Activated CD4-positive, alpha-beta T cell treated with anti-CD3 and anti-CD28 coated beads for 36 hours (primary cell): ENCODE data around the gene CFHR2. TPM values are rescaled to one million over a fixed set of nuclear protein-coding genes. Genes with fewer than 3 reads are reported as not detected.
"Not testable (repeated sequence)": the region's sequence is repeated elsewhere in the genome, so short reads cannot be mapped to it uniquely, and the experiment has no call there.

Experiments used
- ATAC-seq: fragments of 200-7000 bp; cut with Tn5 transposase; one replicate; pipeline ENCODE4 v1.10.0; 2021; ENCODE audit warnings: mild to moderate bottlenecking, moderate library complexity
- CTCF ChIA-PET: fragments of 350-600 bp; sonication (Branson Sonifier 250); formaldehyde crosslinking; loops from one replicate; lab custom pipeline; 2021; ENCODE audit warnings: antibody characterized with exemption; lab: Charles Lee
- POLR2A ChIA-PET: fragments of 350-600 bp; sonication (Branson Sonifier 250); formaldehyde crosslinking; loops from one replicate; lab custom pipeline; 2021; ENCODE audit warnings: antibody characterized with exemption, inconsistent platforms; lab: Charles Lee
- DNase-seq: peaks from one replicate; pipeline ENCODE4 v3.0.0-alpha.2; 2020
- H3K27ac Mint-ChIP-seq: one replicate; pipeline ENCODE4 v1.8.0; 2021; ENCODE audit warnings: mixed read lengths
- H3K27me3 Mint-ChIP-seq: one replicate; pipeline ENCODE4 v1.8.0; 2021; ENCODE audit warnings: mixed read lengths
- H3K36me3 Mint-ChIP-seq: one replicate; pipeline ENCODE4 v1.8.0; 2021; ENCODE audit warnings: low read depth, mixed read lengths
- H3K4me1 Mint-ChIP-seq: one replicate; pipeline ENCODE4 v1.8.0; 2021; ENCODE audit warnings: mixed read lengths
- H3K4me3 Mint-ChIP-seq: one replicate; pipeline ENCODE4 v1.8.0; 2021; ENCODE audit warnings: mild to moderate bottlenecking, moderate library complexity, mixed read lengths
- H3K9me3 Mint-ChIP-seq: one replicate; pipeline ENCODE4 v1.8.0; 2021; ENCODE audit warnings: low read depth, mixed read lengths
- intact Hi-C, 2 experiments: fragments of 100-400 bp; cut with DNase I in 1 of 2; cut with micrococcal nuclease in 1 of 2; formaldehyde crosslinking; loops; one replicate each; pipeline versions ENCODE4 v1.14.2 to v1.15.1; 2022 to 2024; cut with DNase I, micrococcal nuclease
- total RNA-seq, 2 experiments: library from RNA; stranded (reverse); gene quantifications; one replicate each; pipeline ENCODE4 v1.2.3, GENCODE V29; 2021

CFHR2 gene
- total RNA-seq, 2 experiments from 2014 or later: not detected

GRCh38 chr1:196955926-196956325 is 12.4 kb downstream of the CFHR2 start:
- ChIA-PET CTCF (no interaction called here), POLR2A (no interaction called here)
- Mint-ChIP-seq H3K4me1 (no peaks in the 10 kb centered on the region), H3K27me3 (no peaks in the 10 kb centered on the region), H3K9me3 (peaks cover 2% of the 10 kb centered on the region), H3K36me3 (no peaks in the 10 kb centered on the region), H3K27ac (no peak overlapping the region), H3K4me3 (no peak overlapping the region)
- no peak for DNase-seq
- no peak for ATAC-seq
- intact Hi-C loops: no loop called here

GRCh38 chr1:196960854-196961253 is 17.3 kb downstream of the CFHR2 start:
- H3K4me3 Mint-ChIP-seq: no peak overlapping the region
- no peaks in the 10 kb centered on the region for H3K4me1 Mint-ChIP-seq
- H3K27me3 Mint-ChIP-seq: no peaks in the 10 kb centered on the region
- ATAC-seq: no peak
- H3K36me3 Mint-ChIP-seq: no peaks in the 10 kb centered on the region
- no peak overlapping the region for H3K27ac Mint-ChIP-seq
- DNase-seq: no peak
- POLR2A ChIA-PET: no interaction called here
- CTCF ChIA-PET: no interaction called here
- intact Hi-C loops: no loop called here
- H3K9me3 Mint-ChIP-seq: peaks cover 4% of the 10 kb centered on the region

- DNase-seq (no peak), ATAC-seq (no peak)
- intact Hi-C loops: no loop called here
- CTCF ChIA-PET: no interaction called here
- no peaks in the 10 kb centered on the region for H3K4me1 Mint-ChIP-seq
- H3K4me3 Mint-ChIP-seq: no peak overlapping the region
- no peaks in the 10 kb centered on the region for H3K36me3 Mint-ChIP-seq
- POLR2A ChIA-PET: no interaction called here
- H3K27ac Mint-ChIP-seq: no peak overlapping the region
- H3K9me3 Mint-ChIP-seq: no peaks in the 10 kb centered on the region
- H3K27me3 Mint-ChIP-seq: peaks cover 3% of the 10 kb centered on the region
These were observed 26.6 kb downstream of the CFHR2 start for GRCh38 chr1:196970182-196970581.

GRCh38 chr1:196976278-196976677 is 32.7 kb downstream of the CFHR2 start:
- no peaks in the 10 kb centered on the region for H3K36me3 Mint-ChIP-seq
- no peak overlapping the region for H3K27ac Mint-ChIP-seq
- intact Hi-C loops: no loop called here
- POLR2A ChIA-PET: no interaction called here
- H3K9me3 Mint-ChIP-seq: no peaks in the 10 kb centered on the region
- H3K27me3 Mint-ChIP-seq: no peaks in the 10 kb centered on the region
- no peaks in the 10 kb centered on the region for H3K4me1 Mint-ChIP-seq
- no peak overlapping the region for H3K4me3 Mint-ChIP-seq
- CTCF ChIA-PET: no interaction called here
- DNase-seq (no peak), ATAC-seq (no peak)

- intact Hi-C loops: no loop called here
- Mint-ChIP-seq H3K4me3 (no peak within 1 kb of the TSS), H3K4me1 (no peaks in the 10 kb centered on the region), H3K27me3 (no peaks in the 10 kb centered on the region), H3K9me3 (no peaks in the 10 kb centered on the region), H3K36me3 (no peaks in the 10 kb centered on the region), H3K27ac (no peak within 1 kb of the TSS)
- DNase-seq: no peak
- CTCF ChIA-PET: no interaction called here
- no peak for ATAC-seq
- POLR2A ChIA-PET: no interaction called here
These were observed 33.7 kb downstream of the CFHR2 start, which contains the start of gene CFHR5 for GRCh38 chr1:196977278-196977677. TSS of gene CFHR5 (plus strand) at chr1:196977556. CDS start at chr1:196977665, 109 bp downstream.

- POLR2A ChIA-PET: no interaction called here
These were observed 37.3 kb downstream of the CFHR2 start for GRCh38 chr1:196980859-196981258.

GRCh38 chr1:196982247-196982646 is 38.7 kb downstream of the CFHR2 start:
- not testable (repeated sequence) for H3K27ac Mint-ChIP-seq, H3K27me3 Mint-ChIP-seq

More at GRCh38 chr1:196980859-196981258, 37.3 kb downstream of the CFHR2 start:
- H3K27me3 Mint-ChIP-seq: no peaks in the 10 kb centered on the region
- H3K4me3 Mint-ChIP-seq: no peak overlapping the region
- CTCF ChIA-PET: no interaction called here
- no peaks in the 10 kb centered on the region for H3K36me3 Mint-ChIP-seq
- no peaks in the 10 kb centered on the region for H3K4me1 Mint-ChIP-seq
- no peak for DNase-seq
- no peak for ATAC-seq
- H3K27ac Mint-ChIP-seq: no peak overlapping the region
- intact Hi-C loops: no loop called here
- H3K9me3 Mint-ChIP-seq: no peaks in the 10 kb centered on the region

GRCh38 chr1:196991919-196992651 is 48.5 kb downstream of the CFHR2 start:
- not testable (repeated sequence) for H3K27ac Mint-ChIP-seq

More at GRCh38 chr1:196982247-196982646, 38.7 kb downstream of the CFHR2 start:
- intact Hi-C loops, DNase-seq, H3K4me3 Mint-ChIP-seq, POLR2A ChIA-PET, ATAC-seq, H3K4me1 Mint-ChIP-seq, CTCF ChIA-PET, H3K36me3 Mint-ChIP-seq, H3K9me3 Mint-ChIP-seq: not testable (repeated sequence)

GRCh38 chr1:196993916-196994315 is 50.4 kb downstream of the CFHR2 start:
- POLR2A ChIA-PET: no interaction called here
- DNase-seq: no peak
- H3K27ac Mint-ChIP-seq: no peak overlapping the region

More at GRCh38 chr1:196991919-196992651, 48.5 kb downstream of the CFHR2 start:
- H3K36me3 Mint-ChIP-seq, H3K27me3 Mint-ChIP-seq, ATAC-seq, POLR2A ChIA-PET, DNase-seq, intact Hi-C loops, H3K4me1 Mint-ChIP-seq, CTCF ChIA-PET, H3K9me3 Mint-ChIP-seq, H3K4me3 Mint-ChIP-seq: not testable (repeated sequence)

GRCh38 chr1:196997423-196997822 is 53.9 kb downstream of the CFHR2 start:
- Mint-ChIP-seq H3K27me3 (no peaks in the 10 kb centered on the region), H3K4me3 (no peak overlapping the region), H3K9me3 (no peaks in the 10 kb centered on the region), H3K36me3 (no peaks in the 10 kb centered on the region), H3K4me1 (no peaks in the 10 kb centered on the region), H3K27ac (no peak overlapping the region)
- DNase-seq: no peak
- ChIA-PET POLR2A (no interaction called here), CTCF (no interaction called here)
- intact Hi-C loops: no loop called here
- no peak for ATAC-seq

More at GRCh38 chr1:196993916-196994315, 50.4 kb downstream of the CFHR2 start:
- intact Hi-C loops: no loop called here
- peaks cover 4% of the 10 kb centered on the region for H3K27me3 Mint-ChIP-seq
- H3K4me3 Mint-ChIP-seq: no peak overlapping the region
- CTCF ChIA-PET: no interaction called here
- no peaks in the 10 kb centered on the region for H3K9me3 Mint-ChIP-seq
- no peaks in the 10 kb centered on the region for H3K36me3 Mint-ChIP-seq
- no peaks in the 10 kb centered on the region for H3K4me1 Mint-ChIP-seq
- ATAC-seq: no peak

- intact Hi-C loops: no loop called here
- POLR2A ChIA-PET: no interaction called here
- no peaks in the 10 kb centered on the region for H3K27me3 Mint-ChIP-seq
- ATAC-seq: no peak
- H3K27ac Mint-ChIP-seq: no peak overlapping the region
- CTCF ChIA-PET: no interaction called here
- no peaks in the 10 kb centered on the region for H3K36me3 Mint-ChIP-seq
- no peak for DNase-seq
- H3K4me3 Mint-ChIP-seq: no peak overlapping the region
- no peaks in the 10 kb centered on the region for H3K4me1 Mint-ChIP-seq
- H3K9me3 Mint-ChIP-seq: no peaks in the 10 kb centered on the region
These were observed 58.3 kb downstream of the CFHR2 start for GRCh38 chr1:197001828-197002227.

- no peak overlapping the region for H3K4me3 Mint-ChIP-seq
- H3K36me3 Mint-ChIP-seq: no peaks in the 10 kb centered on the region
- ChIA-PET POLR2A (no interaction called here), CTCF (no interaction called here)
- DNase-seq (no peak), ATAC-seq (no peak)
- no peaks in the 10 kb centered on the region for H3K4me1 Mint-ChIP-seq
- intact Hi-C loops: no loop called here
- H3K27me3 Mint-ChIP-seq: no peaks in the 10 kb centered on the region
- no peak overlapping the region for H3K27ac Mint-ChIP-seq
- no peaks in the 10 kb centered on the region for H3K9me3 Mint-ChIP-seq
These were observed 59.6 kb downstream of the CFHR2 start for GRCh38 chr1:197003132-197003531.
